DMS 273 (cell line): ENCODE results near the gene AGXT2.
"Not testable (repeated sequence)": the region's sequence is repeated elsewhere in the genome, so short reads cannot be mapped to it uniquely, and the experiment has no call there.

Experiments
- DNase-seq: peaks from one replicate; lab custom pipeline; 2025; ENCODE audit not compliant: unreplicated experiment; lab: John Stamatoyannopoulos, UW

Gene AGXT2

DNA sequence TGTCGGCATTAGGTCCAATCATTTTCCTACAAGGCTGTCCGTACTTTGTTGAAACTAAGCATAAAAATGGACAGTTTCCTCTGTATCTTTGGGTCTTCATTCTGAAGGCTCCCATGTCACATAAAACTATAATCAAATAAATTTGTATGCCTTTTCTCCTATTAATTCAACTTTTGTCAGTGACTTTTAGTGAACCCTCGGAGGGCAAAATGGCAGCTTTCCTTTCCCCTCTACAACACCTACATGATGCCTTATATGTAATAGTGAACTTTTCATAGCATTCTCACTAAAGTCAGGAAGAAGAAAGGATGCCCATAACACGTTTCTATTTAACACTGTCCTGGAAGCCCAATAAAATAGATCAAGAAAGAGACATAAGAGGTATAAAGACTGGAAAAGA is 5.1 kb upstream of the AGXT2 start:
- no peak for DNase-seq

DNA sequence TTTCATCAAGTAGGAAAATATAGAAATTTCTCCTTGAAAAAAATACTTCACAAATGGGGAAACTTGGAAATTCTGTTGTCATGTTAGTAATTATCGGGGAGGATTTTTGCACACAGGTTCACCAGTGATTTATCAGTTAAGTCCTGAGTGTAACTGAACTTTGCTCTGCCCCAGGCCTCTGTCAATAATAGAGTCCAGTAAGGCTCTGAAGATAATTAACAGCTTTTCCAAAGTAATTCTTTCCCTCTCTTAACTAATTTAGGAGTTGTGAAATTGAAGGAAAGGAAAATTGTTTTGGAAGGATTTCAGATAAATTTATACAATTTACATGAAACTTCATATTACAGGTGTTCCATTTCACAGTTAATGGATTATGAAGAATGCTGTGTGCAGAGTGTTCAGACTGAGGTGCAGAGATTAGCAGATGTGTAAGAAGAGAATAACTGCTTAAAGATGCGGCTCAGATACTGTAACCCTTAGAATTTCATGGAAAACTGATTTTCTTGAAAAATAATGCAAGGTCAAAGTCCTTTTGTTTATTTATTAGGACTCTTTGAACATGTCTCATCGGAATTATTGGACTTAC is 2.9 kb upstream of the AGXT2 start:
- no peak for DNase-seq

DNA sequence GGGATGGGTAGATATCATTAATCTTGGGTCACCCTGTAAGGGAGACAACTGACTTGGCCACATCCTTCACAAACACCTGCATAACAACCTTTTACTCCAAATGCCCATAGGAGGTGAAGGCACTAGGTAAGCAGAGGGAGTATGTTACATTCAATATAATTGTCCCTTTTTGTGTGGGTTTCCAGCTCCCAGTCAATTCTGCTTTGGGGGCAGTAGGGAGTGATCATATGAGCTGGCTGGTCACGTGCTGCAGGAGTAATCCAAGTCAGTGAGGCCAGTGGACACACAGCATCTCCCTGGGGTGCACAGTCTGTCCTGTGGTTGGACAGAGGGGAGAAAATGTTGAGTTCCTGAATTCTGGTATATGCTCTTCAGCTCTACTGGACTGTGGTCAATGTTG is 1.2 kb upstream of the AGXT2 start:
- no peak for DNase-seq

DNA sequence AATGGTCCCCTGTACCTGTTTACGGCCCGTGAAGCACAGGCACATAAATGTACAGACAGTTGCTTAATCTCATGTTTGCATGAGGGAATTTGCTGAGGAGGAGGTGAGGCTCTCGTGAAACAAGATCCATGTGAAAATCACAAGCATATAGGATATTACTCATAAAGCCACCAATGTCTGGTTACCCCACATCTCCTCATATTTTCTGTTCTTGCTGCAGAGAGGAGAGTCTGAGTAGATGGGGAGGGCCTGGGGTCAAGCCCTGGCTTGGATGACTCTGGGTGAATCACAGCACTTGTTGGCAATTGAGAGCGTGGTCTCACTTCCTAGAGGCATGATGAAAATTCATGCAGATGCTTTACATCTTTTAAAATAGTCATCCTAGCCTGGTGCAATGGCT is 975 bp downstream of the AGXT2 start:
- DNase-seq: no peak

DNA sequence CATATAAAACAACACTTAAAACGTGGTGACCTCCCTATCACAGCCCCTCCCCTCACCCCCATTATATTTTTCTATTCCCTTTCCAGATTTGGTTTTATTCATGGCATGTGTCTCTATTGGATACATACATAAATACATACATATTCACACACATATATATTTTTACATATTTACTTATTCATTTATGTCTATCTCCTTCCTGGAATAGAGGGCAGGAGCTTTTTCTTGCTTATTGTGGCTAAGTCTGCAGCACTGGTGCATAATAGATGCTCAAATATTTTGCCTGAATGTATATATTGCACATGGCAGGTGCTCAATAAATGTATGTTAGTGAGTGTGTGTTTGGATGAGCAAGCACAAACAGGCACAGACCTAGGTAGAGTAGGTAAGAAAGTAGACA is 2.5 kb downstream of the AGXT2 start:
- DNase-seq: no peak

DNA sequence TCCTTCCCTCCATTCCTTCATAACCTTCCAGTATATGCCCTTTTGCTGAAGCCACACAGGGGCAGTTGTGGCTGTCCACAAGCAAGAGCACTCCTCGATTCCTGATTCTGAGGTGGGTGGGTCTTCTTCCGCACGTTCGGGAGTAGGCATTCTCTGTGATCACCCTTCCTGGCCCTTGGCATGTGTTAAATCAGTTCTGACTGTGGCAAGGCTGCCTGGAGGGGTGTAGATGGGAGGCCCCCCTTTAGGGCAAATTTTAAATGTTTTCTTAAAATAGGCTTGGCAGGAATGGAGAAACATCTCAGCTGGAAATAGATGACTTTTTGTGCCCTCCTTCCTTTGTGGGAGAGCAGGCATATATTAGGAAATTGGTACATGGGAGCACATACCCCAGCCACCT is 3.1 kb downstream of the AGXT2 start:
- no peak for DNase-seq

DNA sequence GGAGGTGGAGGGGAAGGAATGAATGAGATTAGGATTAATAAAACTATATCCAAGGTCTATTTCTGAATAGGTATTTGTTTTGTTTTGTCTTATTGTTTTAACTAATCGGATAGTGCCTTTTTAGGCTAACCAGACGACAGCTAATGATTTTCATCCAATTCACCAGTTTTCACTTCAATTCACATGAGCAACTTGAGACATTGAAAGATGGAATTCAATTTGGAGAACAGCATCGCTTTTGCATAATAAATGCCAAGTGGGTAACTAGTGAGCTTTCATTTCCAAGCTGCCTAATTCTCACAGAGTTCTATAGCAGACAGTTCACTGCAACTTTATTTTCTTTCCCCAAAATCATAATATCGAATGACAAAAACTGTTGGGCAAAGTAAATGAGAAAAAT is 5.0 kb downstream of the AGXT2 start:
- no peak for DNase-seq

DNA sequence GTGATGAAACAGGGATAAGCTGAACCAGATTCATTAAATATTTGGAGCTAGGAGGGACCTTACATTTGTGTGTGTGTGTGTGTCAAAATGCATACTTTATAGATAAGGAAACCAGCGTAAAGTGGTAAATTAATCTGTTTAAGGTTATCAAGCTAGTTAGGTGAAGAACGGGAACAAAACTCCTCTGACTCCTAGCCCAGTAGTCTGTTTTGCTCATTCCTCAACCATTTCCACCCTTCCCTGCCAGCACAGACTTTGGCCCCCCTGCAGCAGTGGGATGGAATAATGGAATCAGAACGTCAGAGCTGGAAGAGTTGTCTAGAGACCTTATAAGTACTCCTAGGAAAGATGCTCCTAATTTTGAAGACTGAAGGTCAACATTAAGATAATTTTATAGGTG is 6.5 kb downstream of the AGXT2 start:
- no peak for DNase-seq

DNA sequence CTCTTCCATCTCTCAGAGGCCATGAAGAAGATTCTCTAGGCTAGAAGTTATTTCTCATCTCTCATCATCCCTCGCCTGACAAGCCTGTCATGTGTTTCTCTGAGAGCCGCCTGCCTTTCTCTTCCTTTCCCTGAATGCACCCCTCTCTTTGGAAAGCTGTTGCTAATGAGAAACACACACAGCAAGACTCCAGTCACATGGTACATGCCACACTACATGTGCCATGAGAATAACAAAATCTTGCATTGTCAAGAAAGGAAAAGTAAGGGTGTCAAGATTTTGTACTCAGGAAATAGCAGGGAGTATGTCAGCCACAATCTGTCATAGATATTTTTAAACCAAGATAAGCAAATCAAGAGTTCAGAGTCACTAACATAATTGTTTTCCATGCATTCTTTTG is 8.9 kb downstream of the AGXT2 start:
- DNase-seq: no peak

DNA sequence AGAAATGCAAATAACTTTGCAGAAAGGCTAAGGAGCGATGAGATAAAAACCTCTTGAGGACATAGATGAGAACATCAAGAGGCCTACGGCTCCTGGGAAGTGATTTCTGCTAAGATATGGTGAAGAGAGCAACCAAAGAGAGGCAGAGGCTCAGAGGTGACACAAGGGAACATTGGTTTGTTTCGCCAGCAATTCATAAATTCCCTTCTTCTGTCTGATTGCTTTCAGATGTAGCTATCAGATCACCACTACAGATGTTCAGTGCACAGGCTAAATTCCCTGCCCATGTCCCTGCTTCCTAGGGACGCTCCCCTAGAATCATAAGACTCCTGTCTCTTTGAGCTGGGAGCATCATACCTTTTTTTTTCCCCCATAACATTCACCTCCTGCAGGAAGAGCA is 11.2 kb downstream of the AGXT2 start:
- DNase-seq: no peak

DNA sequence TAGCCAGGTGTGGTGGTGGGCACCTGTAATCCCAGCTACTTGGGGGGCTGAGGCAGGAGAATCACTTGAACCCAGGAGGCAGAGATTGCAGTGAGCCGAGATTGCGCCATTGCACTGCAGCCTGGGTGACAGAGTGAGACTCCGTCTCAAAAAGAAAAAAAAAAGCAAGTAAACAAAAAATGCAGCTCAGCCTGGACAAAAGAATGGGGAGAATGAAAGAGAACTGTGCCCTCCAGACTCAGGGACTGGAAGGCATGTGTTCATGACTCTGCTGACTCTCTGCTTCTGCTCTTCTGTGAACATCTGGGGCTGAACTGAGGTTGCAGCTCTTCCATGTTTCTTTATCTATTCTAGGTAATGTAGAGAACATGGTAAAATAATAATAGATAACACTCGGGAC is 11.8 kb downstream of the AGXT2 start:
- not testable (repeated sequence) for DNase-seq

DNA sequence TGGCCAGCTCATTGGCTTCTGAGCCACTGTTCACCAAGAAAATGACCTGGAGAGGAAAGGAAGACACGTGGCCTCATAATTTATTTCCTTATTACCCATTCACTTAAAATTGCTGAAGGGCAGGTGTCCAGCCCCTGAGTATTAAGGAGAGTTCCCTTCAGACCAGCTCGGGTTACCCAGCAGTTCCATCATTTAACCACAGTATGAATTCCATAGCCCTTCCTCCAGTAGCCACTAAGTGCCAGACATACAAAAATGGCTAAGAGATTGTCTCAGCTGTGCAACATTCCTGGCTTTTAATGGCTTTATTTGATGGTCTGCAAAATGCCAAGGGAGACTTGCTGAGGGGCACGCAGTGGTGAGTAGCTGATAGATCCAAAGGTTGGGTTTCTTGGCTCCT is 12.5 kb downstream of the AGXT2 start:
- DNase-seq: no peak

DNA sequence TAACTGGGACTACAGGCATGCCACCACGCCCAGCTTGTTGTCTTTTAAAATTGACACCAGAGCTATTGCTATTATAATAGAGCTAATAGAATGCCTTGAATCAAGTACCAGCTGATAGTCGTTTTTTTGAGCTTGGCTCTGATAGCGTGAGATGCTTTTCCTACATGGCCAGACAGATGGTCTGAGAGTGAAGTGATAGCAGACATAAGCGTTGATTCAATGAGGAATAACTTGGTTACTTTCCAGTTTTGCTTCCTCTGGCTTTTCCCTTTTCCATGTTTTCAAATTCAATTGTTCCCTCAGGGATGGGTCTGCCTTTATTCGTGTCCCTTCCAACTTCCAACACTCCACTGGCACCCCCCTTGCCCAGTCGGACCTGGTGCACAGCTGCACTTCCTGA is 15.4 kb downstream of the AGXT2 start:
- no peak for DNase-seq

DNA sequence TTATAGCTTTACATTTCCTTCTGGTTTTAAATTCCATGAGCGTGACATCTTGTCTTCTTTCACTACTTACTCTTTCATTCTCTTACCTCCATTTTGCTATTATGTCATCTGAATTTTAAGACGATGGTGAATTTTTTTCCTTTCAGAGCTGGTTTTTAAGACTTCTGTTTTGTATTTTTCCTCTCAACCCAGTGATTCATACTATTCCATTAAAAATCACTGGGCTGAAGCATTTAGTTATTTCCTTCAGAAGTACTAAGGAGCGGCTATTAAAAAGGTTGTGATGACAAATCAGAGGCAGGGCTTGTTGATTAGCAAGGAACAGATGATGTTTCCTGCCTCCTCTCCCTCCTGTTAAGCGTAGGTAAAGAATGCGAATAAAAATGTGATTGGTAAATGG is 16.5 kb downstream of the AGXT2 start:
- no peak for DNase-seq

DNA sequence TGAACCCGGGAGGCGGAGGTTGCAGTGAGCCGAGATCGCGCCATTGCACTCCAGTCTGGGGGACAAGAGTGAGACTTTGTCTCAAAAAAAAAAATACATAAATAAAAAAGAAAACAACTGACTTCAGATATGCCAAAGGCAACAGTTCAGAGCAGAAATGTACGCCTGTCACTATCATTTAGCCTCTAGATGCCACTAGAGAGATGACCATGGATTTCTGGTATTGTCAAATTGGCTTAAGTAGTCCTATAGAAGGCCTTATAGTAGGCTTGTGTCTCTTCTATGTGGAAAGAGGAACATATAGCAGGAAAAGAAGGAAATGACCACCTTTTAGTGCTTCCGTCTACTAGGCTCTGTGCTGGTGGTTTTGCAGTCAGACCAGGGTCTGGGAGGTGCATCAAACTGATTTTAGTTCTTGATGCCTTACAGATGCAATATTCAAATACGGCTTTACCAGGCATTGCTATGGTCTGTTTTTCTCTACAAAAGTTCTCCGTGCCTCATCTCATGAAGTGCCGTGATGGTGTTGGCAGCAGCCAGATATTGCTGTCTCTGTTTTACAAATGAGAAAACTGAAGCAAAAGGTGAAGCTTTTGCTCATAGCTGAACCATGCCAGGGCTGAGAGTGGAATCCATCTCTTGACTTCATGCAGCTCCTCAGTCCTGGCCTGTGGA is 17.2 kb downstream of the AGXT2 start:
- DNase-seq: no peak

DNA sequence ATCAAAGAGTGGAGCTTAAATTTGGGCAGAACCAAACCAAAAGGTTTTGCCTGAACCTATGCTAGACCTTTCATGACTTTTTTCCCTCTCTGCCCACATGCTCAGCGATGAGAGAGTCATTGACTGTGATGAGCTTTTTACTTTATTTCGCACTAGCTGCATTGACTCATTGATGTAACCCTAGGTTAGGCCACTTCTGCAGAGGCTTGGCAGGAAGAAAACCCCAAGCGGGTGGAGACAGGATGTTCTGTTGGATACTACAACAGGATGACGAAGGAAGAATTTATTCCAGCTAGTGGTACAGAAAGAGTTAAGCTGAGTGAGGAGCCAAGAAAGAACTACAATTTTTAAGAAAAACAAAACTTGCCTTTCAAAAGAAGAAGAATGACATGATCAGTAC is 18.4 kb downstream of the AGXT2 start:
- no peak for DNase-seq

DNA sequence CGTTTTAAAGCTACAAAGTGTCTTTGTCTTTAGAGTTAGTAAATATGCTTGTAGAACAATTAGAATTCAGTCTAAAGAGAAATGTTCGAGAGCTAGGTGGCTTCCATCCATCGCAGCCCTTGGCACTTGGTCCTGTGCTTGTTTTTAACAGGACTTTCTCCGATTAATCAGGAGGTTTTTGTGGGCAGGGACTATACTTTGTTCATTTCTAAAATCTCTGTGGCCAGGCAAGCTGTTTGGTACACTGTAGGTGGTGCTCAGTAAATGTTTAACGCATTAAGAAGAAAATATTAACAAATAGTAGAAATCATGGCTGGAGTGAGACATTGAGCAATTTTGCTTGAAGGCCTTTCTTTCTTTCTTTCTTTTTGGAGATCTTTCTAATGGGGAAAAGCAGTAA is 20.8 kb downstream of the AGXT2 start:
- no peak for DNase-seq

DNA sequence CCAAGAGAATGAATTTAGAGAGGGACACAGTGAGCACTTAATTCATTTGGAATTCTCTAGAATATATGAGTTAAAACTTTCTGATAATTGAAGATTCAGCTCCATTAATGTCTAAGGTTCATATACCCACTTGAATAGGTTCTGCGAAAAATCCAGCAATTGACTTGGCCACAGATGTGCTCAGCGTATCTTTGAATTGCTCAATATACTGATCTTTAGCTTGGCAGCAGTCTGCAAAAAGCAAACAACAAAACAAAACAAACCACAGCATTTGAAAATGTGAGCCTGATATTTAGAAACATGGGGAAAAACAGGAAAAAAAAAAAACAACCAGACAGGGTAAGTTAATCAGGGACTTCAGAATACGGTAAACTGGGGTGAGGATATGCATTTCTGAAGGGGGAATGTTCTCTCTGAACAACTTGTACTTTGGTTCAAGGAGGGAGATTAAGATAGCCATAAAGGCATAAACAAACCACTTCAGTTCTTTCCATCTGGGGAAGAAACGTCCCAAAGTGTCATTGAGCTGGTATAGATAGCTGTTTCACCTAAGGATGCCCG is 21.4 kb downstream of the AGXT2 start:
- no peak for DNase-seq

DNA sequence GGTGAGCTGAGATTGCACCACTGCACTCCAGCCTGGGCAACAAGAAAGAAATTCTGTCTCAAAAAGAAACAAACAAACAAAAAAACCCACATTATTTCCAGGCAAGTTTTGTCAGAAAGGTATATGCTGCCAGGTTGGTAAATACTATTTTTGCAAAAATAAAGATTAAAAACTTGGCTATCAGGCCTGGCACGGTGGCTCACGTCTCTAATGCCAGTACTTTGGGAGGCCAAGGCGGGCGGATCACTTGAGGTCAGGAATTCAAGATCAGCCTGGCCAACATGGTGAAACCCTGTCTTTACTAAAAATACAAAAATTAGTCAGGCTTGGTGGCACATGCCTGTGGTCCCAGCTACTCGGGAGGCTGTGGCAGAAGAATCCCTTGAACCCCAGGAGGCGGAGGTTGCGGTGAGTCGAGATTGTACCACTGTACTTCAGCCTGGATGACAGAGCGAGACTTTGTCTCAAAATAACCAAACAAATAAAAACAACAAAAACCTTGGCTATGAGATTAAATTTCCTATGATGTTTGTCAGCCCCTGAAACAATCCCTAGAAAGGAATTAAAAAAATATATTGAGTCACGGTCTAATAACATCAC is 22.7 kb downstream of the AGXT2 start:
- DNase-seq: no peak

DNA sequence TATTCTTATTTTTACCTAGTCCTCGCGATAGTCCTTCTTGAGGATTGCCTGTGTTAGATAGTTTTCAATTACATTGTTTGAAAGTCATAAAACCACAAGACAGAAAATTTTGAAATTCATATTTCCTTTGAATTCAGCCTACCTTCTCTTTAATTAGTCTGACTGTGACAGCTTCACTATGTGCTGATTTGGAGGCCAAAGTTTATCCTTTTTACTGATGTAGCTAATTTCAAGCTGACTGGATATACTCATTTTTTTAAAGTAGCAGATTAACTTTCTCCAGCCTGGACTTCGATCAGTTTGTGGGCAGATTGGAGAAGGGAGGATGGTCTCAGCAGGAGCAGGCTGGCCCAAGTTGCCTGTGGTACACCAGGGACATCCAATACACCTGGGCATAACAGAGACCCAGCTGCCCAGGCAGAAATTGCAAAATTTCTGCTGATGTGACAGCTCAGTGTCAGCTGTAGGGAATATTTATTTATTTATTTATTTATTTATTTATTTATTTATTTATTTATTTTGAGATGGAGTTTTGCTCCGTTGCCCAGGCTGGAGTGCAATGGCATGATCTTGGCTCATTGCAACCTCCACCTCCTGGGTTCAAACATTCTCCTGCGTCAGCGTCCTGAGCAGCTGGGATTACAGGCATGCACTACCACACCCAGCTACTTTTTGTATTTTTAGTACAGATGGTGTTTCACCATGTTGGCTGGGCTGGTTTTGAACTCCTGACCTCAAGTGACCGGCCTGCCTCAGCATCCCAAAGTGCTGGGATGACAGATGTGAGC is 24.2 kb downstream of the AGXT2 start:
- DNase-seq: no peak

DNA sequence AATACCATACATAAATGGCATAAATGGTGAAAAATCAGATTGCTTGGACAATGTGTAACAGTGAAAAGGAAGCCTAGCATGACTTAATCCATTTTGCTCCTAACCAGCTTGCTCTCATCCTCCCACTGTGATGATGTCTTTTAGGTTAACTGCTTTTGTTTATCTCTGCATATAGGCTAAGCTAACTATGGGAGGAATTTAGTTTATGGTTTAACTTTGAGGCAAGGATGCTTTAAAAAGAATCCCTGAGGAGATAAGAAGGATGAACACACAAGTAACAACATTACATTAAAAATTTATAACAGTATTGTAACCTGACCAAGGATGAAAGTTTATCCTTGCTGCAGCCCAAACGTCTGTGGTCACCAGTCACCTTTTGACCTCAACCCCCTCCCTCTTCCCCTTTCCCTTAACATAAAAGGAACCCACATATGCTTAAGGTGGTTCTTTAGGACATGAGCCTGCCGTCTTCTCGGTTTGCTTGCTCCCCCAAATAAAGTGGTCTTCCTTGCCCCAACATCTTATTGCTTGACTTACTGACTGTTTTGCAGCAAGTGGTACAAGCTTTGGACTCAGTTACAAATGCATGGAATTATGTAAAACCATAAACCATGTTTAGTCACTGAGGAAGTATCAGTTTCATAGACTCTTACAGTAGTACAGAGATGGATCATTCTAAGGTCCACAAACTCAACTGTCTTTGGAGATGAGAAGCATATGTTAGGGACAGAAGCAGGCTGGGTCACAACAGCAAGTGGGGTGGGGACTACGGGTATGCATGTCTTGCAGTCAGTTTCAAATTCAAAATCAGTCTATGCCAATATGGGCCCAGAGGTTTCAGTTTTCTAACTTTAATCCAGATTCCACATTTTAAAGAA is 31.3 kb downstream of the AGXT2 start:
- no peak for DNase-seq
